GM12872 (cell line): ENCODE data around the gene LMF1.

ENCODE experiments used
- CTCF ChIP-seq: IDR thresholded peaks from 3 replicates; pipeline ENCODE4 v1.5.1; 2011; ENCODE audit warnings: low read depth, mild to moderate bottlenecking, low read length, moderate library complexity; ENCODE audit not compliant: insufficient read depth

The LMF1 gene

GRCh38 chr16:869823-870641 lies 100.8 kb downstream of the LMF1 start:
- TF ChIP-seq CTCF = no peak

DNA sequence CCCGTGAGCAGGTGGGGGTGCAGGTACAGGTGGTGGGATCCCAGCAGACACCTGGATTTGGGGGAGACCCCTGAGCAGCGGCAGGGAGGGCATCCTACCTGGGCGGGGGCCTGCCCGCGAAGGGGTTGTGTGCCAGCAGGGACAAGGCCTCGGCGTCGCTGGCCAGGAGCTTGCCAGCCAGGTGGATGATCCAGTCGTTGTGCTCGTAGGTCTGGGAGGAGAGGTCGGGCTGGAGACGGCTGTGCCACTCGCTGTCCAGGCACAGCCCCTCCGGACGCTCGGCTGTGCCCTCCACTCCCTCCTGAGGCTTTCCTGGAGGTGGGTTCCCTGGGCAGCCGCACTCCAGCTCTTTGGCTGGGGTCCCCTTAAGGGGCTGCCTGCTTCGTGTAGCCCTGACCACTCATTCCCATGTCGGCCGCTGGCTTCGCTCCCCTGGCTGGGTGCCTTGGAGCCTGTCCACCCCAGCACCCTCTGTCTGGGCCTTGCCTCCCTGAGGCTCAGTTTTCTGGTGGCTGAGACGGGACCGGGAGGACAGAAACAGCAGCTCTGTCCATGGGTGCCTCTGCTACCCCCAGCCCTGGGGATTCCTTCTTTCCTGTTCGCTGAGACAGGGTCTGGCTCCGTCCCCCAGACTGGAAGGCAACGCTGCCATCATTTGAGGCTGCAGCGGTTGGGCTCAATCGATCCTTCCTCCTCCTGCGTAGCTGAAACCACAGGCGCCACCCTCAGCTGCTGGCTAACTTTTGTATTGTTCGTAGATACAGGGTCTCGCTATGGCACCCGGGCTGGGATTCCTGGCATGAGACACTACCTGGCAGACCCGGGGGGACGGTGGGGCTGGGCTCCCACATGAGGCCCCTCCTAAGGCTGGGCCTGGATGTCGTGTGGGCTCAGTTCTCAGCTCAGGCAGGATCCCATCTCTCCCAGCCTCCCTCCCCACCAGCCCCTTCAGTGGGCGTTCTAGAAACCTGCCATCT lies 101.7 kb downstream of the LMF1 start:
- no peak for TF ChIP-seq CTCF

- no peak for TF ChIP-seq CTCF
These were observed 102.4 kb downstream of the LMF1 start for GRCh38 chr16:868386-868755.

DNA sequence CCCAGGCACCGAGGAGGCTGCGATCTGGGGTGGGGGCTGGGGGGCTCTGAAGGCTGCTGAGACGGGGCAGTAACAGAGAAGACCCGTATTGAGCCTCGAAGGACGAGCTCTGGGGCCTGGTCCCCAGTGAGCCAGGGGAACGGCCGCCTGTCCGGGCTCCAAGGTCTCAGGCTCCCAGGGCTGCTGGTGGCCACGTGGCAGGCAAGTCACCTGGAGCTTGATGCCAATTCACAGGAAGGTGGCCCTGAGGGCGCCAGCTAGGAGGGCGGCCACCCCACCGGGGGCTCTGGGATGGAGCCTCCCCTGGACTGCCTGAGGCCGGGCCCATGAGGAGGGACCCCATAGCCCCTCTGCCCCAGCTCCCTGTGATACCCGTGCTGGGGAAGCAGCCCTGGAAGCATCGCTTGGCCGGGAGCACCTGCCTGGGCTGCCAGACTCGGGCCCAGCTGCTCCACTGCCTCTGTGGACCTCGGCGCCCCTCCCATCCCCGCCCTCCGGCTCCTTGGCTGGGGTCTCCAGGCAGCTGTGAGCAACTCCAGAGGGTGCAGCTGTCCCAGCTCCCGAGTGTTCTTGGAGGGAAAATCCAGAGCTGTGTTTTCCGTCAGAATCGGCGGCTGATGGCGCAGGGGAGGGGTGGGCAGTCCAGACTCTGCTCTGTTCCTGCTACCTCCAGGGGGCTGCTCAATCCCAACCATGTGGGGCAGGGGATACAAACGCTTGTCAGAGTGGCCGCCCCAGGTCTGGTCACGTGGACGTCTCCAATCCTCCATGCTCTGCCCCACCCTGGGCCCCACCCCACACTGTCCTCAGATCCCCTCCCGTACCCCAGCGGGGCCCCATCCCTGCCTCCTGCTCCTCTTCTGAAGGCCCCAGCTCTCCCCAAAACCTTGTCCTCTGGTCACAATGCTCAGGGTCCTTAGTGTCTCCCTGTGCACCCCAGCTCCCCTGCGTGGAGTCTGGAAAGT lies 103.1 kb downstream of the LMF1 start:
- no peak for TF ChIP-seq CTCF

- no peak for TF ChIP-seq CTCF
These were observed 104.4 kb downstream of the LMF1 start for GRCh38 chr16:866252-866896.

DNA sequence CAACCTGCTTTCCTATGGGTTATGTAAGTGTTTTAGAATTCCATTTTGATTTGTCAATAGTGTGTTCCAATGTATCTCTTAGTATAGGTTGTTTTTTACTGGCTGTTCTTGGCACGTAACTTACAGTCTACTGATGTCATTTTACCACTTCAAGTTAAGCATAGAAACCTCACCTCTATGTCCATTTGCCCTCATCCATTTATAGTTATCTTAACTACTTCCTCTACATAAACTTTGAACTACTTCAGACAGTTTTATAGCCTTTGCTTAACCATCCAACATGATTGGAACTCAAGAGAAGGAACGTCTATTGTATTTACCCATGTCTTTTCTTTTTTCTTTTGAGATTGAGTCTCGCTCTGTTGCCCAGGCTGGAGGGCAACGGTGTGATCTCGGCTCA lies 105.8 kb downstream of the LMF1 start:
- no peak for TF ChIP-seq CTCF
